ENCODE results near the gene PIAS1.

DNA sequence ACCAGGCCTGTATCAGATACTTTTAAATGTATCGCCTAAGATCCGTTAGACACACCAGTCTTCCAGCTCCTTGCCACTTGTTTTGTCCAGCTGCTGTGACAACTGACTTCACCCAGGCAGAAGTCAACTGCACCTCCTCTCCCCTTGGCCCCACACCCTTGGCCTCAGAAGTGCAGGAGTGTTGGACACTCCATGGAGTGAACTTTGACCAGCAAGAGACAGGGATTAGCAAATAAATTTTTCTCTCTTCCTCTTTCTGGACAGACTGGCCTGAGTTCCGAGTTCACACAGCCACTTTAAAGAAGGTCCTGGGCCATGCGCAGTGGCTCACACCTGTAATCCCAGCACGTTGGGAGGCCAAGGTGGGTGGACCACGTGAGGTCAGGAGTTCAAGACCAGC, 178.3 kb downstream of the PIAS1 start:
- TF ChIP-seq, protein P1, sequence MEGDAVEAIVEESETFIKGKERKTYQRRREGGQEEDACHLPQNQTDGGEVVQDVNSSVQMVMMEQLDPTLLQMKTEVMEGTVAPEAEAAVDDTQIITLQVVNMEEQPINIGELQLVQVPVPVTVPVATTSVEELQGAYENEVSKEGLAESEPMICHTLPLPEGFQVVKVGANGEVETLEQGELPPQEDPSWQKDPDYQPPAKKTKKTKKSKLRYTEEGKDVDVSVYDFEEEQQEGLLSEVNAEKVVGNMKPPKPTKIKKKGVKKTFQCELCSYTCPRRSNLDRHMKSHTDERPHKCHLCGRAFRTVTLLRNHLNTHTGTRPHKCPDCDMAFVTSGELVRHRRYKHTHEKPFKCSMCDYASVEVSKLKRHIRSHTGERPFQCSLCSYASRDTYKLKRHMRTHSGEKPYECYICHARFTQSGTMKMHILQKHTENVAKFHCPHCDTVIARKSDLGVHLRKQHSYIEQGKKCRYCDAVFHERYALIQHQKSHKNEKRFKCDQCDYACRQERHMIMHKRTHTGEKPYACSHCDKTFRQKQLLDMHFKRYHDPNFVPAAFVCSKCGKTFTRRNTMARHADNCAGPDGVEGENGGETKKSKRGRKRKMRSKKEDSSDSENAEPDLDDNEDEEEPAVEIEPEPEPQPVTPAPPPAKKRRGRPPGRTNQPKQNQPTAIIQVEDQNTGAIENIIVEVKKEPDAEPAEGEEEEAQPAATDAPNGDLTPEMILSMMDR (conservative IDR thresholded peaks at IDR 0.05; ENCODE audit: low read length): no peak
- no peak for TF ChIP-seq EZH2phosphoT487 (IDR thresholded peaks at IDR 0.05; ENCODE audit: borderline replicate concordance, low read depth, low read length)
